ENCODE data around the gene TNRC18. TPM values are rescaled to one million over a fixed set of nuclear protein-coding genes. Genes with fewer than 3 reads are reported as not detected.

The TNRC18 gene
- total and polyA plus RNA-seq, 9 of the 15 experiments (the other 6 are each of a cell fraction or from before 2014, with no cell fraction given): 0.03 to 43.2 (median 18.0) TPM

GRCh38 chr7:5452470-5452899 is 28.9 kb upstream of the TNRC18 start (continued):
- TF ChIP-seq, protein P1, sequence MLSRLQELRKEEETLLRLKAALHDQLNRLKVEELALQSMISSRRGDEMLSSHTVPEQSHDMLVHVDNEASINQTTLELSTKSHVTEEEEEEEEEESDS (CRISPR knock-in tag; IDR thresholded peaks at IDR 0.05): no peak
- TF ChIP-seq ZFX (CRISPR knock-in tag; IDR thresholded peaks at IDR 0.05) (peak; percentile 59), MAZ (CRISPR knock-in tag; conservative IDR thresholded peaks at IDR 0.05 in 1 of 2, IDR thresholded peaks at IDR 0.05 in 1 of 2) (no peak; a peak in 2 of 4 replicates), PRMT5 (CRISPR knock-in tag; IDR thresholded peaks at IDR 0.05) (no peak), HDAC8 (tag; IDR thresholded peaks at IDR 0.05) (no peak), STAT5B (CRISPR knock-in tag; IDR thresholded peaks at IDR 0.05) (no peak), TSHZ1 (CRISPR knock-in tag; IDR thresholded peaks at IDR 0.05) (no peak), CCAR2 (IDR thresholded peaks at IDR 0.05; ENCODE audit: low read depth, low read length) (no peak), CEBPG (CRISPR knock-in tag; IDR thresholded peaks at IDR 0.05) (no peak), CEBPG (tag; conservative IDR thresholded peaks at IDR 0.05 in 1 of 2, IDR thresholded peaks at IDR 0.05 in 1 of 2) (no peak), ILF3 (IDR thresholded peaks at IDR 0.05; ENCODE audit: borderline replicate concordance) (no peak), PCBP2 (IDR thresholded peaks at IDR 0.05; ENCODE audit: low read depth, low read length, poor library complexity, severe bottlenecking) (no peak), ERF (CRISPR knock-in tag; IDR thresholded peaks at IDR 0.05) (no peak), KLF10 (CRISPR knock-in tag; IDR thresholded peaks at IDR 0.05) (no peak), IRF9 (tag; IDR thresholded peaks at IDR 0.05) (no peak), ZNF583 (CRISPR knock-in tag; IDR thresholded peaks at IDR 0.05) (no peak), HEY1 (CRISPR knock-in tag; IDR thresholded peaks at IDR 0.05; ENCODE audit: borderline replicate concordance) (no peak), ZBTB8A (IDR thresholded peaks at IDR 0.05; ENCODE audit: partially characterized antibody) (no peak), KDM1A (IDR thresholded peaks at IDR 0.05) (peak; percentile 62 to 70), NFYB (IDR thresholded peaks at IDR 0.05; ENCODE audit: extremely low read depth, insufficient read length) (no peak), ZNF696 (CRISPR knock-in tag; conservative IDR thresholded peaks at IDR 0.05) (no peak), MLX (CRISPR knock-in tag; conservative IDR thresholded peaks at IDR 0.05) (no peak), RBM15 (IDR thresholded peaks at IDR 0.05; ENCODE audit: insufficient read depth, low read length) (no peak), MCM7 (IDR thresholded peaks at IDR 0.05) (no peak)
